ENCODE data around the gene PRKAG3. TPM values are rescaled to one million over a fixed set of nuclear protein-coding genes. Genes with fewer than 3 reads are reported as not detected.

Gene PRKAG3
- not detected for total RNA-seq

GRCh38 chr2:218831378-218831990 is at the start of gene PRKAG3:
Gene PRKAG3, minus strand, starts transcription at chr2:218831803.
- no peak within 1 kb of the TSS for H3K27ac ChIP-seq
- no peaks in the 10 kb centered on the region for H3K36me3 ChIP-seq (replicated peaks in 1 of 2; ENCODE audit: insufficient read depth in 1 of 2, low read depth in 2 of 2)
- ATAC-seq (no peak), DNase-seq (no peak)
- WGBS, 2 donors = 60 to 61% methylated on average over 14 to 16 of the region's 18 CpGs
- H3K4me1 ChIP-seq = no peaks in the 10 kb centered on the region
- TF ChIP-seq, protein P1, sequence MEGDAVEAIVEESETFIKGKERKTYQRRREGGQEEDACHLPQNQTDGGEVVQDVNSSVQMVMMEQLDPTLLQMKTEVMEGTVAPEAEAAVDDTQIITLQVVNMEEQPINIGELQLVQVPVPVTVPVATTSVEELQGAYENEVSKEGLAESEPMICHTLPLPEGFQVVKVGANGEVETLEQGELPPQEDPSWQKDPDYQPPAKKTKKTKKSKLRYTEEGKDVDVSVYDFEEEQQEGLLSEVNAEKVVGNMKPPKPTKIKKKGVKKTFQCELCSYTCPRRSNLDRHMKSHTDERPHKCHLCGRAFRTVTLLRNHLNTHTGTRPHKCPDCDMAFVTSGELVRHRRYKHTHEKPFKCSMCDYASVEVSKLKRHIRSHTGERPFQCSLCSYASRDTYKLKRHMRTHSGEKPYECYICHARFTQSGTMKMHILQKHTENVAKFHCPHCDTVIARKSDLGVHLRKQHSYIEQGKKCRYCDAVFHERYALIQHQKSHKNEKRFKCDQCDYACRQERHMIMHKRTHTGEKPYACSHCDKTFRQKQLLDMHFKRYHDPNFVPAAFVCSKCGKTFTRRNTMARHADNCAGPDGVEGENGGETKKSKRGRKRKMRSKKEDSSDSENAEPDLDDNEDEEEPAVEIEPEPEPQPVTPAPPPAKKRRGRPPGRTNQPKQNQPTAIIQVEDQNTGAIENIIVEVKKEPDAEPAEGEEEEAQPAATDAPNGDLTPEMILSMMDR (IDR thresholded peaks at IDR 0.05) = no peak
- no peak for TF ChIP-seq POLR2A (IDR thresholded peaks at IDR 0.05)
- H3K9me3 ChIP-seq = no peaks in the 10 kb centered on the region
- no peaks in the 10 kb centered on the region for H3K27me3 ChIP-seq
- intact Hi-C loops (cut with DNase I) = no loop called here
- H3K4me3 ChIP-seq = no peak within 1 kb of the TSS

- Histone ChIP-seq H3K36me3 (replicated peaks in 1 of 2; ENCODE audit: insufficient read depth in 1 of 2, low read depth in 2 of 2) (no peaks in the 10 kb centered on the region), H3K4me3 (no peak overlapping the region), H3K9me3 (no peaks in the 10 kb centered on the region), H3K4me1 (peaks cover 20% of the 10 kb centered on the region), H3K27me3 (peaks cover 0 to 28% of the 10 kb centered on the region in 2 donors), H3K27ac (no peak overlapping the region)
- 14 to 31% methylated on average over 9 to 24 of the region's 24 CpGs for WGBS, 2 donors
- ATAC-seq (no peak), DNase-seq (no peak)
- TF ChIP-seq, protein P1 (IDR thresholded peaks at IDR 0.05) = no peak
- TF ChIP-seq POLR2A (IDR thresholded peaks at IDR 0.05) = no peak
- intact Hi-C loops (cut with DNase I) = no loop called here
Observed at GRCh38 chr2:218880859-218881594, 49.4 kb upstream of the PRKAG3 start.

DNA sequence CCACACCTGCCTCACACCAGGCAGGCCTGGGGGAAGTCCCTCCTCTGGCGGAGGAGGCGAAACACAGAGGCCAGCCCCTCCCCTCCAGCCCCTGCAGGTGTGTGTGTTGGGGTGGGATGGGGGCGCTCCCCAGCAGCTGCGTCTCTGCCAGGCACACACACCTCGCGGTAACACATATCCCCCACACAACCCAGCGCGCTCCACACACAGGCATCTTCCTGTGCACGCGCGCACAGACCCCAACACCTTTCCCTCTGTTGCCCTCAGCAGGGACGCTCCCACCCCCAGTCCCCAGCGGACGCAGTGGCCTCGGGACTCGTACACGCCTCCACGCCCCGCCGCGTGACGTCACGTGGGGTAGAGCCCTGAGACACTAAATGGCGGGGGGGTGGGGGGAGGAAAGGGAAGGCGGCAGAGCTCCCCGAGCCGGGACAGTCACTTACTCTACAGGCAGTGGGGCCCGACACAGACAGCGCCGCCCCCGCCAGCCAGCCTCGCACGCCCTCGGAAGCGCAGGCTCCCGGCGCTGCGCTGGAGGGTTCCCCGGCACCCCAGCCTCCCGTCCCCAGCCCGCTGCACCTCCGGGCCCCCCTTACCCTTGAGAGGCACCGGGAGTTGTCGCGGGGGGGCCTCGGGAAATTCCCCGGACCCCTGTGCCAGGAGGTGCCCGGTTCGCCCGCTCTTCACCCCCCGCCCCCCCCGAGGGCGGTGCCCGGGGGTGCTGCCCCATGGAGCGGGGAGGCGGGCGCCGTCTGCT is 48.7 kb upstream of the PRKAG3 start, which contains the start of gene WNT10A:
WNT10A (plus strand) TSS at position 751 of the 757 bp plus-strand sequence. CDS start 144 bp downstream, outside the sequence.
- Histone ChIP-seq H3K4me1 (peaks cover 20% of the 10 kb centered on the region), H3K36me3 (replicated peaks in 1 of 2; ENCODE audit: insufficient read depth in 1 of 2, low read depth in 2 of 2) (no peaks in the 10 kb centered on the region), H3K9me3 (no peaks in the 10 kb centered on the region), H3K27ac (no peak within 1 kb of the TSS), H3K4me3 (no peak within 1 kb of the TSS), H3K27me3 (peaks cover 0 to 28% of the 10 kb centered on the region in 2 donors)
- WGBS, 2 donors = 1 to 2% methylated on average over 16 to 48 of the region's 58 CpGs
- intact Hi-C loops (cut with DNase I) = no loop called here
- ATAC-seq (peak; percentile 39), DNase-seq (peak in 2 of 4 donors; percentile 32 to 43)
- TF ChIP-seq, protein P1 (IDR thresholded peaks at IDR 0.05) = no peak
- TF ChIP-seq POLR2A (IDR thresholded peaks at IDR 0.05) = no peak

- no peak for DNase-seq
- Histone ChIP-seq H3K4me1 (peaks cover 20% of the 10 kb centered on the region), H3K27me3 (peaks cover 0 to 29% of the 10 kb centered on the region in 2 donors), H3K9me3 (no peaks in the 10 kb centered on the region), H3K27ac (no peak overlapping the region), H3K4me3 (no peak overlapping the region), H3K36me3 (replicated peaks in 1 of 2; ENCODE audit: insufficient read depth in 1 of 2, low read depth in 2 of 2) (no peaks in the 10 kb centered on the region)
- no peak for ATAC-seq
- intact Hi-C loops (cut with DNase I) = no loop called here
- 9 to 19% methylated on average over 7 to 11 of the region's 11 CpGs for WGBS, 2 donors
- no peak for TF ChIP-seq POLR2A (IDR thresholded peaks at IDR 0.05)
- TF ChIP-seq, protein P1 (IDR thresholded peaks at IDR 0.05) = no peak
Observed at GRCh38 chr2:218879776-218880101, 48.1 kb upstream of the PRKAG3 start.
